HL-60/S4 (cell line): ENCODE measurements around the gene DDX39A.
"Not testable (repeated sequence)": the region's sequence is repeated elsewhere in the genome, so short reads cannot be mapped to it uniquely, and the experiment has no call there.

ENCODE experiments used
- in situ Hi-C: fragments of 300-500 bp; cut with MboI; formaldehyde crosslinking; loops from 2 replicates; pipeline ENCODE4 v1.14.3; 2022; ENCODE audit warnings: low sequenced_read_pairs

Gene DDX39A

GRCh38 chr19:14366529-14366928 is 52.6 kb downstream of the DDX39A start:
- in situ Hi-C loops: no loop called here

- in situ Hi-C loops: not testable (repeated sequence)
These were observed 55.1 kb downstream of the DDX39A start for GRCh38 chr19:14364098-14364443.

GRCh38 chr19:14363183-14364097 is 55.7 kb downstream of the DDX39A start:
- in situ Hi-C loops: no loop called here

- in situ Hi-C loops: no loop called here
These were observed 57.3 kb downstream of the DDX39A start for GRCh38 chr19:14361824-14362223.
